ENCODE measurements around the gene TMEM31. TPM values are rescaled to one million over a fixed set of nuclear protein-coding genes. Genes with fewer than 3 reads are reported as not detected.

Gene TMEM31
- total RNA-seq, 1 donor from 2014 or later: not detected

DNA sequence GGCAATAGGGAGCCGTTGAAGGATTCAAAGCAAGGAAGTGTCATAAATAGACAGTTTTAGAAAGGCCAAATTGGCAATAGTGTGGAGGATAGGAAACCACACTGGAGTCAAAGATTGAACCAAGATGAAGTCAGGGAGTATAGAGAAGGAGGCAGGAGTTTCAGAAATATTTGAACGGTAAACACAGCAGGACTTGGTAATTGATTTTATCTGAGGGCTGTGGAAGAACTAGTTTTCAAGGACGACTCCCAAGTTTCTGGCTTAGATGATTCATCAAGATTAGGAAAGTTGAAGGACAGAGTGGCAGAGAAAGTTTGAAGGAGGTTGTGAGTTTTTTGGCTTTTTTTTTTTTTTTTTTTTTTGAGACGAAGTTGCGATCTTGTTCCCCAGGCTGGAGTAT, 11.5 kb upstream of the TMEM31 start:
- no peaks in the 10 kb centered on the region for H3K4me1 ChIP-seq
- no peaks in the 10 kb centered on the region for H3K9me3 ChIP-seq
- ATAC-seq: no peak
- no peak overlapping the region for H3K27ac ChIP-seq
- H3K4me3 ChIP-seq: no peak overlapping the region
- intact Hi-C loops (cut with DNase I): no loop called here
- no peaks in the 10 kb centered on the region for H3K36me3 ChIP-seq
- H3K27me3 ChIP-seq (ENCODE audit: low read depth): no peaks in the 10 kb centered on the region
- no peak for DNase-seq
- TF ChIP-seq, protein P1, sequence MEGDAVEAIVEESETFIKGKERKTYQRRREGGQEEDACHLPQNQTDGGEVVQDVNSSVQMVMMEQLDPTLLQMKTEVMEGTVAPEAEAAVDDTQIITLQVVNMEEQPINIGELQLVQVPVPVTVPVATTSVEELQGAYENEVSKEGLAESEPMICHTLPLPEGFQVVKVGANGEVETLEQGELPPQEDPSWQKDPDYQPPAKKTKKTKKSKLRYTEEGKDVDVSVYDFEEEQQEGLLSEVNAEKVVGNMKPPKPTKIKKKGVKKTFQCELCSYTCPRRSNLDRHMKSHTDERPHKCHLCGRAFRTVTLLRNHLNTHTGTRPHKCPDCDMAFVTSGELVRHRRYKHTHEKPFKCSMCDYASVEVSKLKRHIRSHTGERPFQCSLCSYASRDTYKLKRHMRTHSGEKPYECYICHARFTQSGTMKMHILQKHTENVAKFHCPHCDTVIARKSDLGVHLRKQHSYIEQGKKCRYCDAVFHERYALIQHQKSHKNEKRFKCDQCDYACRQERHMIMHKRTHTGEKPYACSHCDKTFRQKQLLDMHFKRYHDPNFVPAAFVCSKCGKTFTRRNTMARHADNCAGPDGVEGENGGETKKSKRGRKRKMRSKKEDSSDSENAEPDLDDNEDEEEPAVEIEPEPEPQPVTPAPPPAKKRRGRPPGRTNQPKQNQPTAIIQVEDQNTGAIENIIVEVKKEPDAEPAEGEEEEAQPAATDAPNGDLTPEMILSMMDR (IDR thresholded peaks at IDR 0.05): no peak

DNA sequence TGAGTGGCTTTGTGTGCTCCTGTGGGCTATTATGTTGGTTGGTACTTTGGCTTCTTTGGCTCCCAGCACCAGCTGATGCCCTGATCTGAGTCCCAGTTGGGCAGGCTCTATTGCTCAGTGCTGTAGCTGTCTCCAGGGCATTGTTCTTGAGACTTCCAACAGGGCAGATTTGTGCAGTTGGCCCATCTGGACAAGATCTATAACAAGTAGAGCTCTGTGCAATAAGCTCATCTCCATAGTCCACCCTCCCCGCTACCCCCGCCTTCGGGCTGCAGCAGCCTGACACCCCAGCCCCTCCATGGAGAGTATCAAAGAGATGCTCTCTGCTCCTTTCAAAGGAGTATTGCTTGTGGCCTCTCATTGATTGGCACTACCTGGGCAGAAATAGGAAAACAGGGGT, 5.8 kb upstream of the TMEM31 start:
- no peaks in the 10 kb centered on the region for H3K4me1 ChIP-seq
- ATAC-seq (no peak), DNase-seq (no peak)
- no peak overlapping the region for H3K27ac ChIP-seq
- intact Hi-C loops (cut with DNase I): no loop called here
- TF ChIP-seq, protein P1 (IDR thresholded peaks at IDR 0.05): no peak
- no peaks in the 10 kb centered on the region for H3K9me3 ChIP-seq
- H3K4me3 ChIP-seq: no peak overlapping the region
- no peaks in the 10 kb centered on the region for H3K27me3 ChIP-seq (ENCODE audit: low read depth)
- no peaks in the 10 kb centered on the region for H3K36me3 ChIP-seq

DNA sequence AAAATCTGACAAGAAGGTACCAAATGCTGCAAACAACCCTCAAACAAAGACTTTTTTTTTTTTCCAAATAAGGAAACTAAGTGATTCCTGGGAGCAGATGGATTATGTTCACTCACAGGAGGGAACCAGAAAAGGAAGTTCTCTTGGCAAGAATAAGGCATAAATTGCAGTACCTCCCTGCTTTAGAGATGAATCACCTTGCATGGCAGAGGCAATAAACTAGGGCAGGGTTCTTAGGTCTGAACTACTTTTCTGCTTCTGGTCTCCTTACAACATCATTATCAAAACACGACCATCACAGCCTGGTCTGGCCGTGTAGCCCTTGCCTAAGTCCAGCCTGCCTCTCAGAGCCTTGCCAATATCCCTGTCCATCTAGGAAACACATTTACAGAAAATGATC, 6.3 kb downstream of the TMEM31 start:
- DNase-seq (no peak), ATAC-seq (no peak)
- Histone ChIP-seq H3K27me3 (ENCODE audit: low read depth) (no peaks in the 10 kb centered on the region), H3K4me3 (no peak overlapping the region), H3K4me1 (no peaks in the 10 kb centered on the region), H3K27ac (no peak overlapping the region), H3K36me3 (no peaks in the 10 kb centered on the region), H3K9me3 (no peaks in the 10 kb centered on the region)
- TF ChIP-seq, protein P1 (IDR thresholded peaks at IDR 0.05): no peak
- intact Hi-C loops (cut with DNase I): no loop called here

DNA sequence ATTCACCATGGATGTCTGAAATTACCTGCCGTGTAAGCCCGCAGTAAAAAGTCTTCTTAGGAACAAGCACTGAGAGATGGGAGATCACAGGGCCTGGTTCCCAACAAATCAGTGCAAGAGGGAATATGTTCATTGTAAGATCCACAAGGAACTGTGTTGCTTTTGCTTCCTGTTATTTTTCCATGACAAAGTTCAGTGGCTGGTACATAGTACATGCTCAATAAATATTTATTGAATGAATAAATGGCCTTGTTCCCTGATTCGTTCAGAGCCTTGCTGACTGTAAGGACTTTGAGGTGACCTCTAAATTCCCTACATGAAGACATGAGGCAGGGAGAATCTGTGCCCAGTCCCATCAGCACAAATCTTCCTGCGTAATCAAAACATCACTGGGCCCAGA, 7.4 kb downstream of the TMEM31 start:
- ATAC-seq: no peak
- Histone ChIP-seq H3K4me3 (no peak overlapping the region), H3K27ac (no peak overlapping the region), H3K27me3 (ENCODE audit: low read depth) (no peaks in the 10 kb centered on the region), H3K4me1 (no peaks in the 10 kb centered on the region), H3K9me3 (no peaks in the 10 kb centered on the region), H3K36me3 (no peaks in the 10 kb centered on the region)
- TF ChIP-seq, protein P1 (IDR thresholded peaks at IDR 0.05): no peak
- intact Hi-C loops (cut with DNase I): no loop called here
- DNase-seq: no peak

DNA sequence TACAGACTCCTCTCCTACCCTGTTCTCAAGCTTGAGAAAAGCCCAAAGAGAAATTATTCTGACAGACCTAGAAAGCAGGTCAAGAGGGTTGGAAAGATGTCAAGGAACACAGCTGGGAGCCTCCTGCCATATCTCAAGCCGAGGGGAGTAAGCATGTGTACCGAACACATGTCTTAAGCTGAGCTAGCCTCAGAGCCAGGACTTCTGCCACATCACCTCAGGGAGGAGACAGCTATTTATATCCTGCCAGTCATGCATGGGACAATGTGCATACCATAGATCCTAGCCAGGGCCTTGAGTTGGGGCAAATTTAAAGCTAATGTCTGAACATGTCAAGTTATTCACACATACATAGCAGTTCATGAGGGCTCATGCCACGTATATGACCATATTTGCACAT, 11.8 kb downstream of the TMEM31 start:
- DNase-seq: no peak
- no peak overlapping the region for H3K4me3 ChIP-seq
- no peak for ATAC-seq
- H3K36me3 ChIP-seq: no peaks in the 10 kb centered on the region
- no peaks in the 10 kb centered on the region for H3K27me3 ChIP-seq (ENCODE audit: low read depth)
- H3K27ac ChIP-seq: no peak overlapping the region
- intact Hi-C loops (cut with DNase I): no loop called here
- H3K9me3 ChIP-seq: no peaks in the 10 kb centered on the region
- TF ChIP-seq, protein P1 (IDR thresholded peaks at IDR 0.05): no peak
- H3K4me1 ChIP-seq: no peaks in the 10 kb centered on the region

DNA sequence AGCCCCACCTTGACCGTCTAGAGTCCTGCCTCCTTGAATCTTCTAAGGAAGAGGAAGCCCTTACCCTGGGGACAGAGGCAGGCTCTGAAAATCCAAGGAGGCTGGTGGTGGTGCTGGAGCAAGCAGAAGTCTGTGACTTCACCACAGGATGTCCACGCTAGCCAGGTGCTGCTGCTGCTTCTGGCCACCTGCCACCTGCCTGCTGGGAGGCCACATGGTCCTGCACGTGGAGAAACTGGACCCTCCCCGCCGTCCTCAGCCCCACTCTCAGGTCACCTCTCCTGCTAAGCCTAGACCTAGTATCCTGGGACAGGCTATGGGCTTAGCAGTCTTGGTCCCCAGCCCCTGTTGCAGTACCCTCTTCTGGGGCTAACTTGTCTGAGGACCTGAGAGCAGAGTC, 15.8 kb downstream of the TMEM31 start:
- no peaks in the 10 kb centered on the region for H3K36me3 ChIP-seq
- H3K27me3 ChIP-seq (ENCODE audit: low read depth): no peaks in the 10 kb centered on the region
- DNase-seq (no peak), ATAC-seq (no peak)
- H3K27ac ChIP-seq: no peak overlapping the region
- H3K4me1 ChIP-seq: no peaks in the 10 kb centered on the region
- no peaks in the 10 kb centered on the region for H3K9me3 ChIP-seq
- intact Hi-C loops (cut with DNase I): no loop called here
- TF ChIP-seq, protein P1 (IDR thresholded peaks at IDR 0.05): no peak
- H3K4me3 ChIP-seq: no peak overlapping the region

Measured in lower lobe of right lung (tissue), 2 donors.